GM10266 (cell line): ENCODE data around the gene AK5.

Source experiments
- DNase-seq: peaks from one replicate; pipeline ENCODE4 v3.0.0; 2012; ENCODE audit errors: extremely low spot score
- TF ChIP-seq, protein P1 (sequence below): IDR thresholded peaks from 2 replicates; pipeline ENCODE4 v1.5.1; 2012; ENCODE audit warnings: mild to moderate bottlenecking, low read depth; ENCODE audit not compliant: control insufficient read depth, insufficient read depth; ENCODE audit errors: missing control alignments

AK5 gene

GRCh38 chr1:77250126-77250525, 31.7 kb upstream of the AK5 start:
- DNase-seq, result no peak
- TF ChIP-seq, protein P1, sequence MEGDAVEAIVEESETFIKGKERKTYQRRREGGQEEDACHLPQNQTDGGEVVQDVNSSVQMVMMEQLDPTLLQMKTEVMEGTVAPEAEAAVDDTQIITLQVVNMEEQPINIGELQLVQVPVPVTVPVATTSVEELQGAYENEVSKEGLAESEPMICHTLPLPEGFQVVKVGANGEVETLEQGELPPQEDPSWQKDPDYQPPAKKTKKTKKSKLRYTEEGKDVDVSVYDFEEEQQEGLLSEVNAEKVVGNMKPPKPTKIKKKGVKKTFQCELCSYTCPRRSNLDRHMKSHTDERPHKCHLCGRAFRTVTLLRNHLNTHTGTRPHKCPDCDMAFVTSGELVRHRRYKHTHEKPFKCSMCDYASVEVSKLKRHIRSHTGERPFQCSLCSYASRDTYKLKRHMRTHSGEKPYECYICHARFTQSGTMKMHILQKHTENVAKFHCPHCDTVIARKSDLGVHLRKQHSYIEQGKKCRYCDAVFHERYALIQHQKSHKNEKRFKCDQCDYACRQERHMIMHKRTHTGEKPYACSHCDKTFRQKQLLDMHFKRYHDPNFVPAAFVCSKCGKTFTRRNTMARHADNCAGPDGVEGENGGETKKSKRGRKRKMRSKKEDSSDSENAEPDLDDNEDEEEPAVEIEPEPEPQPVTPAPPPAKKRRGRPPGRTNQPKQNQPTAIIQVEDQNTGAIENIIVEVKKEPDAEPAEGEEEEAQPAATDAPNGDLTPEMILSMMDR, result no peak

GRCh38 chr1:77253211-77253610, 28.6 kb upstream of the AK5 start:
- TF ChIP-seq, protein P1, result no peak
- DNase-seq, result no peak

DNA sequence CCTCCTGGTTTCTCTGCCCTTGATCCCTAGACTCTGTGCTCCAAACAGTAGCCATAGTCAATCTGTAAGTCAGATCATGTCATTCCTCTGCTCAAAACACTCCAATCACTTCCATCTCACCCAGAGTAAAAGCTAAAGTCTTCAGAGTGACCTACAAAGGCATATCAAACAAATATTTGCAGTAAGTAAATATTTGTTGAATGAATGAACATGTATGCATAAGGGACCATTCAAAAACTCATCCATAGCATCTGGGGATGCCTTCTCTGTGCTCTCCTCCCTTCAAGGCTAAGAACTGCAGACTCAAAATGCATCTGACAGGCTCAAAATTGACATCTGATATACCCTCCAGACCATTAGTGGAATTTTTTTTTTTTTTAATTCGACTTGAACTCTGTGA, 18.1 kb upstream of the AK5 start:
- no peak for DNase-seq
- TF ChIP-seq, protein P1, result no peak

DNA sequence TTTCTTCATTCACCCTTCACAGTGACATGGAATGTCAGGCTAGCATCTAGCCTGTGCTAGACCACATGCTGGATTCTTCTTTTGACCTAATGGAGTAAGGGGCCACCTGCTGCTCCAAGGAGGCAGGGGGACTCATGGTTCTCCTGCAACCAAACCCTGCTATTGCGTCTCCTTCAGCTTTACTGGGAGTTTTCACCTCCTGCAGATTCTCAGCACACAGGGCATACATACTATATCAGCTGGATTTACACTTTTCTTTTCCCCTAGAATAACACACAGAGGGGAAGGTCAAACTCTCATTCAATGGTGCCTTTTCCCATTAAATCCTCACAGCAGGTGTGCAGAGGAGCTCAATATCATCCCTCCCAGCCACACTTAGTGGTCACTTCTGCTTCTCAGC, 16.6 kb upstream of the AK5 start:
- TF ChIP-seq, protein P1, result no peak
- no peak for DNase-seq

- TF ChIP-seq, protein P1, result no peak
- DNase-seq, result no peak
These were observed 14.8 kb upstream of the AK5 start for GRCh38 chr1:77267035-77267434.

- TF ChIP-seq, protein P1, result no peak
- DNase-seq, result no peak
These were observed 9.8 kb upstream of the AK5 start for GRCh38 chr1:77271852-77272580.

DNA sequence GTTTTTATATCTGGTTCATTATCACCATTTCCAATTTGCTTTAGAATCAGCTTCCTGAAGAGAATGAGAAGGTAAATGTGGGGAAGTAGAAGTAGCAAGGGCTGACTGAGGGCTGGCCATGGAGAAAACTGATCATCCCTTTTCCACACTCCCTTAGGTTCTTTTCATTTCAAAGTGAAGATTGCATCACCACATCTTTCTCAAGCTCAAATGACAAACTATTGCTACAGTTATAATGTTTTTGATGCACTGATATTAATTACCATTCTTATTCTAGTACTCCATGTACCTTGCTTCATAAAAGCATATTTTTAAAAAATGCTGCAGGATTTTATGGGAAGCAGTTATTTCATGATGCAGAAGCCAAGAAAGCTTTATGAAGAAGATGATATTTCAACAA, 7.9 kb upstream of the AK5 start:
- no peak for DNase-seq

More for the DNA sequence above, 7.9 kb upstream of the AK5 start:
- TF ChIP-seq, protein P1, result no peak
